K562 (cell line): ENCODE measurements around the gene AHI1.

Source experiments
- CEBPZ ChIP-seq: fragments of 150-350 bp; IDR thresholded peaks from 2 replicates; pipeline ENCODE4 v1.6.1; 2014; ENCODE audit warnings: low read depth, mild to moderate bottlenecking, low read length, borderline replicate concordance
- CTCF ChIP-seq, 3 experiments: IDR thresholded peaks in 2 of 3; conservative IDR thresholded peaks in 1 of 3; 2 replicates each; pipeline ENCODE4 v1.5.1; 2011 to 2012; ENCODE audit warnings: low read length in 3 of 3, mild to moderate bottlenecking in 3 of 3, control low read depth in 2 of 3, improper control_type of control experiment in 1 of 3, inconsistent platforms in 1 of 3, low read depth in 1 of 3, mixed read lengths in 1 of 3, moderate library complexity in 1 of 3; ENCODE audit not compliant: insufficient read depth in 2 of 3

GRCh38 chr6:135403584-135403983, 94.0 kb downstream of the AHI1 start:
- no peak for TF ChIP-seq CTCF (IDR thresholded peaks at IDR 0.05 in 2 of 3, conservative IDR thresholded peaks at IDR 0.05 in 1 of 3; ENCODE audit: insufficient read depth in 2 of 3, low read depth in 1 of 3, low read length in 3 of 3)
- TF ChIP-seq CEBPZ: no peak
